ENCODE results near the gene PRDM11.

Gene PRDM11

GRCh38 chr11:45209000-45209879, 62.8 kb downstream of the PRDM11 start:
- DNase-seq (ENCODE audit: low spot score): no peak

GRCh38 chr11:45209891-45210699, 63.7 kb downstream of the PRDM11 start:
- peak; percentile 68 for DNase-seq (ENCODE audit: low spot score)

- DNase-seq (ENCODE audit: low spot score): no peak
Measured at GRCh38 chr11:45210846-45211245, 64.4 kb downstream of the PRDM11 start.

DNA sequence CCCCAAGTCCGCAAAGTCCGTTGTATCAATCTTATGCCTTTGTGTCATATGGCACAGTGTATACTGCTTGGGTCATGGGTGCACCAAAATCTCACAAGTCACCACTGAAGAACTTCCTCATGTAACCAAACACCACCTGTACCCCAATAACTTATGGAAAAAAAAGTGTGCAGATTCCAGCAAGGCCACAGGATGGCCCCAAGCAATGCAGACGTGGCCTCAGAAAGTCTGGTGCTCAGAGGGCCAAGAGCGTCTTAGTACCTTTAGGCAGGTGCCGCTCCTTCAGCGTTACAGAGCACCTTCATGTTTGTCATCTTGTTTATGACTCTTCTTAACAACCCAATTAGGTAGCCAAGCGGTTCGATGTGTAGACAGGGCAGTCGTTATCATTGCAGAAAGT, 65.3 kb downstream of the PRDM11 start:
- no peak for DNase-seq (ENCODE audit: low spot score)

DNA sequence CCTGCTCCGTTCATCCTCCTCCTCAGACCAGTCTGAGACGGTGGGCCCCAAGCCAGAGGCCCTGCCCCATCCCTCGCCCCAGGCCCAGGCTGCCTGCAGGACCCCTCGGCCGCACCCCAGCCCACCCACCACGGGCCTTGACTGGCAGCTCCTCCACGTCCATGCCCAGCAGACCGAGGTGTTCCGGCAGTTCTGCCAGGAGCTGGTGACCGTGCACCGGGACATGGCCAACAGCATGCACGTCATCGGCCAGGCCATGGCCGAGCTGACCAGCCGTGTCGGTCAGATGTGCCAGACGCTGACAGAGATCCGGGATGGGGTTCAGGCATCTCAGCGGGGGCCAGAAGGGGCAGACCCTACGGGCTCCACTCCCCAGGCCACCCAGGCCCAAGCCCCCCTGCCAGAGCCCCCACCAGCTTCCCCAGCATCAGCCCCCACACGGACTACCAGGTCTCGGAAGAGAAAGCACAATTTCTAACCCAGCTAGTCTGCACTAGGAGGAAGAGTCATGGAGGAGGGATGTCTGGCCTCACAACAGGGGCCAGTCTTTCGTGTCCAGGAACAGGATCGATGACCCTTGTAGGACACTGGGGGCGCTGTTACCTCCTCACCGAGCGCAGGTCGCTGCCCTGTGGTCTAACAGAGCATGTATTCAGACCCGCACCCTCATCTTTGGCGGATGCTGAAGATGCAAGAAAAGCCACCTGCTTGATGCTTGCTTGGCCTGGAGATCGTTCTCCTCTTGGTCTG, 66.3 kb downstream of the PRDM11 start:
- peak; percentile 25 for DNase-seq (ENCODE audit: low spot score)

DNA sequence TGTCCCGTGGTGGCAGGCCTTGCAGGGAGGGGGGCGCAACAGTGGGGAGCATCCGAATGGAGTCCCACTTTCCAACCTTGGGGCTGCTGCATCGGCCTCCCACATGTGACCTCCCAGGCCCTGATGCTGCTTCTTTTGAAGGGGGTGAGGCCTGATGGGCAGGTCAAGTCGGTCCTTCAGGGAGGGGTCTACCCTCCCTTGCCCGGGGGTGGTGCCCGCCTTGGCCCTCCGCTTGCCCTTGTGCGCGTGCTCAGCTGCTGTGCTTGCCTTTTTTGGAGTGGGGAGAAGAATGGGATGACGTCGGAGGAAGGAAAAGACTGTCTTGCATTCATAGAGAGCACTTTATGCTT, 66.9 kb downstream of the PRDM11 start:
- no peak for DNase-seq (ENCODE audit: low spot score)

DNA sequence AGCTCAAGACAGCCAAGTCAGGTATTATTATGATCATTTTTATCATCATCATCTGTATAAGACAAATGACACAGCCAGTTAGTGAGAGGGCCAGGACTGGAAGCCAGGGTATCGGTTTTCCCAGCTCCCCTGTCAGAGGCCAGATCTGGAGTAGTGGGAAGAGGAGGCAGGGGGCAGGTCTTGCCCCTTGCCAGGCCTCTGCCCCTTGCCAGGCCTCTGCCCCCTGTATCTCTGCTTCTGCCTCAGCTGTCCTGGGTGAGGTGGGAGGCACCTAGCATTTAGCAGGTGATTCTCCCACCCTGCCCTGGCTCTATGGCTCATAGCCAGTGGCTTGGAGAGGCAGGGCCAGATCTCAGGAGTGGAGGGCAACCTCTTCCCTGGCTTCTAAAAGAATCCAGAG, 67.3 kb downstream of the PRDM11 start:
- no peak for DNase-seq (ENCODE audit: low spot score)

DNA sequence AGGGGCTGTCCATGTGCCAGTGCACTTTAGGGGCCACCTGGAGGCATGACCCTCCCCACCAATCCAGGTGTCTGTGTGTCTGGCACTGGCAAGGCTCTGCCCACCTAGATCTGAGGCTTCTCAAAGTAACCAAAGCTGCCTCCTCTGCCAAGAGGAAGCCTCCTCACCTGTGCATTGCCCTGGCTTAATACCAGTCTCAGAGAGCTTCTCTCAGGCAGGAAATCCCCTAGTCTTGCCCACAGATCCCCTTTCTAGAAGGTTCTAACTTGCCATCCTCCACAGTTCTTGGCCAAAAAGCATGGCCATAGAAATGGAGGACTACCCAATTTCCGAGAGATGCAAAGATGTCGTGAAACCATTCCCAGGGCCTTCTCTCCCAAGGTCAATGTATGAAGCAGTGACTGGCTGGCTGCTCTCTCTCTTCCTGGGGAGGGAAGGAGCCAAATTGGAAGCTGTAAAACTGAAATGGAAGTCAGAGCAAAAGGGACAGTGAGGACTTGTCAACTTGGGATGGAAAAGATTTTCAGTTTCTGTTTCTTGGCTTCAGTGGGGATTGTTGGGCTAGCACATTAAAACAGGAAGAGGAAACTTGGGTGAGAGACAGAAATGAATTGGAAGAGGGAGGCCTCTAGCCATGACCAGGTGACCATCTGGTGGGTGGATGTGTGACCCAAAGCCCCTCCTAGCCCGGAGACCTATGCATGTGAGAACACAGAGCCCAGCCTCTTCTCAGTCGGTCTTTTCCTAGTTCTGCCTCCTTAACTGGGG, 68.8 kb downstream of the PRDM11 start:
- no peak for DNase-seq (ENCODE audit: low spot score)

GRCh38 chr11:45216031-45216430, 69.6 kb downstream of the PRDM11 start:
- DNase-seq (ENCODE audit: low spot score): no peak

DNA sequence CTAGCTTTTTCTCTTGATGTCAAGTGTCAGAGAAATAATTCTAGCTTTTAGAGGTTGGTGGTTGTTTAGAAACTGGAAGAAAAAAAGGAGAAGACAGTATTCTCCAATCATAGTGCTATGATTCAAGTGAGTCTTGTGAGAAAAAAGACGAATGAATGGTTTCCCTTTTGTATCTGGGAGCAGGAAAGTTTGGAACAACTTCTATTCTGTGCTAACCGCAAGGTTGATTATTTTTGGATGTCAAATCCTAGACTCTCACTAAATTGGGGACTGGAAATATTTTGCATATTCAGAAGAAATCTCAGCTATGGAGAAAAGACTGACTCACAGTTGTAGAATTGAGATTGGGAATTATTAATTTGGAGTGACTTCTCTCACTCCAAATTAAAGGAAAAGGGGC, 70.5 kb downstream of the PRDM11 start:
- no peak for DNase-seq (ENCODE audit: low spot score)

DNA sequence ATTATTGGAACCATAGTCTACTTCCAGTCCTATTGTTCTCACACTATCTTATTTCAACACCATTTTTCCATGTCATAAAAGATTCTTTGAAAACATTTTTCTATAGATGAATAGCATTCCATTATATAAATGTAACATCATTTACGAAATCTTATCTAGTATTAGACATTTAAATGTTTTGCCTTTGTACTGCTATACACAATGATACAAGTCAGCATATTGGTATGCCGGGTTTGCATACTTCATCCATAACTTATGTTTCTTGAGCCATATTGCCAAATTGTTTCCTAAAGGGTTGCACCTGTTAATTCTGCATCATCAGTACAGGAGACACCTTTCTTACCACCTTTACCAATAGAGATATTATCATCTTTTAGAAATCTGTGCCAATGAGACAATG, 71.6 kb downstream of the PRDM11 start:
- no peak for DNase-seq (ENCODE audit: low spot score)

DNA sequence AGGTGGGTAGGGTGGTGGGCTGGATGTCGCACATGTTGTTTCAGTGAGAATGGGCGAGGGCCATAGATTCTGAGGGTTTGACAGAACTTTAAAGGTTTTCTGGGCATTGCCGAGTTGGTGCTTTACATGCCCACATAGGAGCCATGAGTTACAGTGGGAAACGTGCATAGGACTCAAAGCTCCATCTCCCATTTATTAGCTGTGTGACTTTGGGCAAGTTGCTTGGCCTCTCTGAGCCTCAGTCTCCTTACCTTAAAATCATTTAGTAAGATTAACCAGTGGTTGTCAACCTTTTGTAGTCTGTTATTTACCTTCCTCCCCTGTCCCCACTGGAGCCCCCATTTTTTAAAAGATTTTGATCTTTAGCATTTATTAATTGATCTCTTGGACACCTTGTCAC, 72.3 kb downstream of the PRDM11 start:
- no peak for DNase-seq (ENCODE audit: low spot score)

DNA sequence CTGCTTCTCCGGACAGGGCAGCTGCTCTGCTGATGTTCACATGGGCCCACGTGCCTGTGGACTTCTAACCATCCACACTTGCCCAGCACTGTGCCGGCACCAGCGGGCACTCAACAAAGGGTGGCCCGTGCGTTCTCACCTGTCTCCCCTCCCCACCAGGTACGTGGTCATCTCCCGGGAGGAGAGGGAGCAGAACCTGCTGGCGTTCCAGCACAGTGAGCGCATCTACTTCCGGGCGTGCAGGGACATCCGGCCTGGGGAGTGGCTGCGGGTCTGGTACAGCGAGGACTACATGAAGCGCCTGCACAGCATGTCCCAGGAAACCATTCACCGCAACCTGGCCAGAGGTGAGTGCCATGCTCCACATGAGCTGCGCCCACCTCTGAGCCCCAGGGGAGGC, 73.0 kb downstream of the PRDM11 start:
- no peak for DNase-seq (ENCODE audit: low spot score)

GRCh38 chr11:45223496-45223895, 77.1 kb downstream of the PRDM11 start:
- DNase-seq (ENCODE audit: low spot score): no peak

DNA sequence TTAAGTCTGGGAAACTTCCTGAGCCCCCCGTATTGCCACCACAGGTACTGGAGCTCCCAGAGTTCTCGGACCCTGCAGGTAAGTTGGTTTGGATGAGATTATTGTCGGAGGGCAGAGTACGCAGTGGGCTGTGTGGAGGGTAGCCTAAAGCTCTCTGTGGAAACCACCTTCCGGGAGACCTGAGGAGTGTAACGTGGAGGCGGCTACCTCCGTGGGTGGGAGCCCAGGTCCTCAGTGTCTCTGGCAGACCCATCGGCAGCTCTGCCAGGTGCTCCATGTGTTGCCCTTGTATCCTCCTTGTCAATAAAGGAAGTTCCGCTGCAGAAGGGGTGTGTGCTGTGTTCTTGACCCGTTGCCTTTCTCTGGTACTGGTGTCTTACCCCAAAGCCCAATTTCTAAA, 78.3 kb downstream of the PRDM11 start:
- DNase-seq (ENCODE audit: low spot score): no peak

DNA sequence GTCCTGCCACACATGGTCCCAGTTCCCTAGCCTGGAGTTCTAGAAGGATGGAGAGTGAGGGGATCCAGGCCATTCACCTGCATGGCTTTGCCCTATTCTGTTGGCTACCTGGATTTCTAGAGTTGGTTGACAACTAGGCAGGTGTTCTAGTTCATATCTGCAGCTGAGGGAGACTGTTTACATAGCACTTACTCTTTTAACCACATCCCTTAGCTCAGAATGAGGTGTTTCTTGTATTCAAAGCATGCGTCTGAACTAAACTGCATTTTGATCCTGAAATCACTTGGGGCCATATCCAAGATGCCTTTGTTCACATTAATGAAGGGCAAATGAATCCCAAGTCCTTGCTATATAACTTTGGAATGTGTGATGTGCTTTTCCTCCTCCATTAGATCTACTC, 78.8 kb downstream of the PRDM11 start:
- DNase-seq (ENCODE audit: low spot score): no peak

DNA sequence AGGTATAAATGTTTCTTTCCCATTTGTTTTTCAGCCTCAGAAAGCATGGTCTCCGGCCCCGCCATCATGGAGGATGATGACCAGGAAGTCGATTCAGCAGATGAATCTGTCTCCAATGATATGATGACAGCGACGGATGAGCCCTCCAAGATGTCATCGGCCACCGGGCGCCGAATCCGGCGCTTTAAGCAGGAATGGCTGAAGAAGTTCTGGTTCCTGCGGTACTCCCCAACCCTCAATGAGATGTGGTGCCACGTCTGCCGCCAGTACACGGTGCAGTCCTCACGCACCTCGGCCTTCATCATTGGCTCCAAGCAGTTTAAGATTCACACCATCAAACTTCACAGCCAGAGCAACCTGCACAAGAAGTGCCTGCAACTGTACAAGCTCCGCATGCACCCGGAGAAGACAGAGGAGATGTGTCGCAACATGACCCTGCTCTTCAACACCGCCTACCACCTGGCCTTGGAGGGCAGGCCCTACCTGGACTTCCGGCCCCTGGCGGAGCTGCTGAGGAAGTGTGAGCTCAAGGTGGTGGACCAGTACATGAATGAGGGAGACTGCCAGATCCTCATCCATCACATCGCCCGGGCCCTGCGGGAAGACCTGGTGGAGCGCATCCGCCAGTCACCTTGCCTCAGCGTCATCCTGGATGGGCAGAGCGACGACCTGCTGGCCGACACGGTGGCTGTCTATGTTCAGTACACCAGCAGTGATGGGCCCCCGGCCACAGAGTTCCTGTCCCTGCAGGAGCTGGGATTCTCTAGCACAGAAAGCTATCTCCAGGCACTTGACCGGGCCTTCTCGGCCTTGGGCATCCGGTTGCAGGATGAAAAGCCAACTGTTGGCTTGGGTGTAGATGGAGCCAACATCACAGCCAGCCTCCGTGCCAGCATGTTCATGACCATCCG, 79.8 kb downstream of the PRDM11 start:
- no peak for DNase-seq (ENCODE audit: low spot score)

DNA sequence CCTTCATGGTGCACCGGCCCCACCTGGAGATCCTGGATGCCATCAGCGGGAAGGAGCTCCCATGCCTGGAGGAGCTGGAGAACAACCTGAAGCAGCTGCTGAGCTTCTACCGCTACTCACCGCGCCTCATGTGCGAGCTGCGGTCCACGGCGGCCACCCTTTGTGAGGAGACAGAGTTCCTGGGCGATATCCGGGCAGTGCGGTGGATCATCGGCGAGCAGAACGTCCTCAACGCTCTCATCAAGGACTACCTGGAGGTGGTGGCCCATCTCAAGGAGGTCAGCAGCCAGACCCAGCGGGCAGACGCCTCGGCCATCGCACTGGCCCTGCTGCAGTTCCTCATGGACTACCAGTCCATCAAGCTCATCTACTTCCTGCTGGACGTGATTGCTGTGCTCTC, 80.5 kb downstream of the PRDM11 start:
- no peak for DNase-seq (ENCODE audit: low spot score)

GRCh38 chr11:45227836-45228235, 81.4 kb downstream of the PRDM11 start:
- DNase-seq (ENCODE audit: low spot score): no peak

DNA sequence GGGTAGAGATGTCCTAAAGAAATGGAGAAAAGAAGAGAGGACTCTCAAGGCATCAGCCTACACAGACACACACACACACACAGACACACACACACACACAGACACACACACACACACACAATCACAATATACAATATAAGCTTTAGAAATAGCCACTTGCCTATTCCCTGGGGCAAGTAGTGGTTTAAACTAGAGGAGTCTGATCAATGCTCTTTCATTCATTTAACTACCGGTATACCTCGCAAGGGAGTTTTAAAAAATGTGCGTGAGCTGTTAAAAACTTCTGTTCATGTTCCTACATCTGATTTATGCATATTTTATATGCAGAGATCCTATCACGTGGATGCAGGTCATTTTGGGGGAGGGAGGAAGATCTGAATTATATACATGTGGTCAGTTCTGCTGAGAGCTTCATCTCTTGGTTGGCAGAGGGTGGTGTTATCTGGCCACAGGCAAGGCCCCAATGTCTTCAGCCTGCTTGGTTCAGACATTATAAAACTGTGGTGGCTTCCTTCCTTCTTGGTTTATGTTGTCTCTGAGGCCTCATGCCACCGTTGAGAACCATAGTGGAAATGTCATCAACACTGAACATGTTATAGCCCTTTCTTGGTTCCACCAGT, 83.1 kb downstream of the PRDM11 start:
- DNase-seq (ENCODE audit: low spot score): no peak

All from SK-N-DZ (cell line).